Measurements from ENCODE around the gene TMEM109.

DNA sequence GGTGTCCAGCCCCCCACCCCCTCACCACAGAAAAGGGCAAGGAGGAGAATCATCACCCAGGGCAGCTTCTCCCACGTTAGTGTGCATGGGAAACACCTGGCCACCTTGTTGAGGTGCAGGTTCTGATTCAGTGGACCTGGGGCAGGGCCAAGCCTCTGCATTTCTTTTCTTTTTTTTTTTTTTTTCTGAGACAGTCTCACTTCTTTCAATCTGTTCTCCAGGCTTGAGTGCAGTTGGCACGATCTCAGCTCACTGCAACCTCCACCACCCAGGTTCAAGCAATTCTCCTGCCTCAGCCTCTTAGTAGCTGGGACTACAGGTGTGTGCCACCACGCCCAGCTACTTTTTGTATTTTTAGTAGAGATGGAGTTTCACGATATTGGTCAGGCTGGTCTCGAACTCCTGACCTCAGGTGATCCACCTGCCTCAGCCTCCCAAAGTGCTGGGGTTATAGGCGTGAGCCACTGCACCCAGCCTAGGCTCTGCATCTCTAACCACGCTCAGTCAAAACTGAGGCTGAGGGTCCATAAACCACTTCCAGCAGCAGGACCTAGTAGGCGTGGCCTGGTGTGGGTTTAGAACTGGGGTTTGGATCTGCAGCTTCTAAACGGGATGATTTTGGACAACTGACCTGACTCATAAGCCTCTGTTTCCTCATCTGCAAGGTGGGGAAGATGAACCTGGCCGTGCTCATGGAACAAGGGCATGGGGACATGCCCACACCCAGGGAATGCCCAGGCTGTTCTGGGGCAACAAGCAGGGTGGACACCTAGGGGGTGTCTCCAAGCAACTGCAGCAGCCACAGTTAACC is 45.9 kb upstream of the TMEM109 start:
- TF ChIP-seq CTCF (IDR thresholded peaks at IDR 0.05) (no peak), POLR2A (IDR thresholded peaks at IDR 0.05) (no peak)
